PC-9 (cell line): Measurements from ENCODE around the gene ZIC4.

ENCODE experiments used
- EZH2 ChIP-seq: fragments of 200-600 bp; sonication (generic); IDR thresholded peaks from 2 replicates; pipeline ENCODE4 v1.8.0; 2017; ENCODE audit warnings: antibody characterized with exemption, low read depth
- TF ChIP-seq, protein P1 (sequence below): fragments of 200-600 bp; sonication (generic); conservative IDR thresholded peaks from 2 replicates; pipeline ENCODE4 v1.6.1; 2017; ENCODE audit warnings: mixed run types, antibody characterized with exemption, mild to moderate bottlenecking, moderate library complexity

DNA sequence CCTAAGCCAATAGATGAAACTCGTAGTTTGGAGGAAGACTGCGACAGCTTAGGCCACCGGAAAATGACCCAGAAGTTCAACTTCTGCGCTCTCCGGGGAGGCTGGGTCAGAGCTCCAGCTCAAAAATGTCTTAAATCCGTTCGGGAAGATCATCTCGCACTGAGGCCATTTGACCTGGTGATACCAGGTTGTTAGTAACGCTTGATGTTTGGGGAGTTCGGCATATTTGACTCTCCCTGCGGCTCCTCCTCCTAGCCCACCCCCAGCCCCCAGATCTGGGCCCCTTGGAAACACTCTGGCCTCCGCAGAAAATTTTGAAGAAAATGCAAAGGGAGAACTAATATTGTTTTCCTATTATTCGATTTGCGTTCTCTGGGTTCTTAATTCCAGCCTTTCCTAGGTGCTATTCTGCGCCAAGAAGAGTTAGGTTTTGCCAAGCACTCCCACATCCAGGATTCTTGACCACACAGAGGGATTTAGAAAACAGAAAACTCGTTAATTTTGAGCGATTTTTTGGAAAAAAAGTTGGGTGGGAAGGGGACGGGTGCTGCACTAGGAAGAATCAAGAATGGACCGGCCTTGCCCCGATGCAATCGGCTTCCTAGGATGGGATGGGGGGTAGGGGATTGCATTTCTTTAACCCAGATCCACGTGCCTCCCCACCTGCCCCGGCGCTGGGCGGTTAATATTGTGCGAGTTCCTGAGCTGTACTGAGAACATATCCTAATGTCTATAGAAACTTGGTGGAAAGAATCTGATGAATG lies 50.0 kb downstream of the ZIC4 start:
- TF ChIP-seq, protein P1, sequence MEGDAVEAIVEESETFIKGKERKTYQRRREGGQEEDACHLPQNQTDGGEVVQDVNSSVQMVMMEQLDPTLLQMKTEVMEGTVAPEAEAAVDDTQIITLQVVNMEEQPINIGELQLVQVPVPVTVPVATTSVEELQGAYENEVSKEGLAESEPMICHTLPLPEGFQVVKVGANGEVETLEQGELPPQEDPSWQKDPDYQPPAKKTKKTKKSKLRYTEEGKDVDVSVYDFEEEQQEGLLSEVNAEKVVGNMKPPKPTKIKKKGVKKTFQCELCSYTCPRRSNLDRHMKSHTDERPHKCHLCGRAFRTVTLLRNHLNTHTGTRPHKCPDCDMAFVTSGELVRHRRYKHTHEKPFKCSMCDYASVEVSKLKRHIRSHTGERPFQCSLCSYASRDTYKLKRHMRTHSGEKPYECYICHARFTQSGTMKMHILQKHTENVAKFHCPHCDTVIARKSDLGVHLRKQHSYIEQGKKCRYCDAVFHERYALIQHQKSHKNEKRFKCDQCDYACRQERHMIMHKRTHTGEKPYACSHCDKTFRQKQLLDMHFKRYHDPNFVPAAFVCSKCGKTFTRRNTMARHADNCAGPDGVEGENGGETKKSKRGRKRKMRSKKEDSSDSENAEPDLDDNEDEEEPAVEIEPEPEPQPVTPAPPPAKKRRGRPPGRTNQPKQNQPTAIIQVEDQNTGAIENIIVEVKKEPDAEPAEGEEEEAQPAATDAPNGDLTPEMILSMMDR = no peak
- TF ChIP-seq EZH2 = no peak
